SK-N-SH treated with all-trans-retinoic acid at 6 μM for 48 hours (cell line): ENCODE results near the gene CLDND2.

Experiments used
- ARNTL ChIP-seq: fragments of 450-650 bp; formaldehyde crosslinking; IDR thresholded peaks from 2 replicates; pipeline ENCODE4 v1.5.0; 2020; ENCODE audit warnings: low read depth, mild to moderate bottlenecking, moderate library complexity, borderline replicate concordance
- CSDC2 ChIP-seq: fragments of 250-450 bp; sonication (Bioruptor Pico); IDR thresholded peaks from 2 replicates; pipeline ENCODE4 v1.5.0; 2020; ENCODE audit warnings: mild to moderate bottlenecking, moderate library complexity
- PPARA ChIP-seq: fragments of 250-450 bp; sonication (Bioruptor Pico); IDR thresholded peaks from 2 replicates; pipeline ENCODE4 v1.5.0; 2020; ENCODE audit warnings: mild to moderate bottlenecking, borderline replicate concordance
- RARB ChIP-seq: fragments of 250-450 bp; sonication (Bioruptor Pico); IDR thresholded peaks from 2 replicates; pipeline ENCODE4 v1.8.0; 2021; ENCODE audit warnings: mild to moderate bottlenecking, moderate library complexity
- SNAI2 ChIP-seq: fragments of 250-450 bp; sonication (Bioruptor Pico); IDR thresholded peaks from 2 replicates; pipeline ENCODE4 v1.5.0; 2020; ENCODE audit warnings: mild to moderate bottlenecking, moderate library complexity
- ZFP3 ChIP-seq: fragments of 250-450 bp; sonication (Bioruptor Pico); IDR thresholded peaks from 2 replicates; pipeline ENCODE4 v1.5.0; 2020; ENCODE audit warnings: mild to moderate bottlenecking, moderate library complexity
- ZNF565 ChIP-seq: fragments of 450-650 bp; formaldehyde crosslinking; conservative IDR thresholded peaks from 2 replicates; pipeline ENCODE4 v1.5.0; 2020; ENCODE audit warnings: low read depth, mild to moderate bottlenecking, moderate library complexity
- TF ChIP-seq, protein P1 (sequence below): fragments of 250-450 bp; sonication (Bioruptor Pico); IDR thresholded peaks from 2 replicates; pipeline ENCODE4 v1.8.0; 2020; ENCODE audit warnings: mild to moderate bottlenecking, moderate library complexity, borderline replicate concordance
- TF ChIP-seq, protein P2 (sequence below): fragments of 250-450 bp; sonication (Bioruptor Pico); IDR thresholded peaks from 2 replicates; pipeline ENCODE4 v1.5.1; 2021; ENCODE audit warnings: mild to moderate bottlenecking, moderate library complexity
- TF ChIP-seq, protein P3 (sequence below): fragments of 250-450 bp; sonication (Bioruptor Pico); IDR thresholded peaks from 2 replicates; pipeline ENCODE4 v1.8.0; 2021; ENCODE audit warnings: low read depth, mild to moderate bottlenecking, moderate library complexity, borderline replicate concordance
- TF ChIP-seq, protein P4 (sequence below): fragments of 250-450 bp; sonication (Bioruptor Pico); IDR thresholded peaks from 2 replicates; pipeline ENCODE4 v1.5.0; 2020; ENCODE audit warnings: mild to moderate bottlenecking, moderate library complexity
- TF ChIP-seq, protein P5 (sequence below): fragments of 250-450 bp; sonication (Bioruptor Pico); IDR thresholded peaks from 2 replicates; pipeline ENCODE4 v1.5.1; 2020; ENCODE audit warnings: low read depth, mild to moderate bottlenecking, moderate library complexity

DNA sequence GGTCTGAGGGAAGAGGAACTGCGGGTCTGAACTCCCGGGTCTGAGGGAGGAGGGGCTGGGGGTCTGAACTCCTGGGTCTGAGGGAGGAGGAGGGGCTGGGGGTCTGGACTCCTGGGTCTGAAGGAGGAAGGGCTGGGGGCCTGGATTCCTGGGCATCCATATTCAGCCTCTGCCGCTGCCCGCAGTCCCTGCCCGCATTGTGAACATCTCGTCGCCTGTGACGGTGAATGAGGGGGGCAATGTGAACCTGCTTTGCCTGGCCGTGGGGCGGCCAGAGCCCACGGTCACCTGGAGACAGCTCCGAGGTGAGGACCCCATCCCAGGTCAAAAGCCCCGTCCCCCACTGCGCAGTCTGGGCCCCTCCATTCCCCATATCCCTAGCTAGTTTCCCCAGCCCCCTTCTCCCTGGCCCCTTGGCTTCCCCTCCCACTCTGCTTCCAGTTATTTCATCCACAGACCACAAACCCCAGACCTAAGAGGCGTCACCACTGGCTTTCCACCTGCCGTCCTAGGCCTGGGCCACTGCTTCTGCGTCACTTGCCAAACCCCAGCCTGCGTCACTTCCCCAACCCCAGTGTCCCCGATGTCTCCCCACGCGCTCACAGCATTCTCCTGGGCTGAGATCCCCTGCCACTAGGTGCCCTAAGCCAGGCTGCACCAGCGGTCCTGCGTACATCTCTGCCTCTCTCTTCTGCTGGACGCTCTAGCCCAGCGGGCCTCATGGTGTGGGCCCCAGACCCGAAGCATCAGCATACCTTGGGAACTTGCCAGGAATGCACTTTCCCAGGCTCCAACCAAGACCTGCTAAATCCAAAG is 43.4 kb downstream of the CLDND2 start:
- TF ChIP-seq, protein P1, sequence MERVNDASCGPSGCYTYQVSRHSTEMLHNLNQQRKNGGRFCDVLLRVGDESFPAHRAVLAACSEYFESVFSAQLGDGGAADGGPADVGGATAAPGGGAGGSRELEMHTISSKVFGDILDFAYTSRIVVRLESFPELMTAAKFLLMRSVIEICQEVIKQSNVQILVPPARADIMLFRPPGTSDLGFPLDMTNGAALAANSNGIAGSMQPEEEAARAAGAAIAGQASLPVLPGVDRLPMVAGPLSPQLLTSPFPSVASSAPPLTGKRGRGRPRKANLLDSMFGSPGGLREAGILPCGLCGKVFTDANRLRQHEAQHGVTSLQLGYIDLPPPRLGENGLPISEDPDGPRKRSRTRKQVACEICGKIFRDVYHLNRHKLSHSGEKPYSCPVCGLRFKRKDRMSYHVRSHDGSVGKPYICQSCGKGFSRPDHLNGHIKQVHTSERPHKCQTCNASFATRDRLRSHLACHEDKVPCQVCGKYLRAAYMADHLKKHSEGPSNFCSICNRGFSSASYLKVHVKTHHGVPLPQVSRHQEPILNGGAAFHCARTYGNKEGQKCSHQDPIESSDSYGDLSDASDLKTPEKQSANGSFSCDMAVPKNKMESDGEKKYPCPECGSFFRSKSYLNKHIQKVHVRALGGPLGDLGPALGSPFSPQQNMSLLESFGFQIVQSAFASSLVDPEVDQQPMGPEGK (CRISPR knock-in tag), result no peak
- TF ChIP-seq, protein P2, sequence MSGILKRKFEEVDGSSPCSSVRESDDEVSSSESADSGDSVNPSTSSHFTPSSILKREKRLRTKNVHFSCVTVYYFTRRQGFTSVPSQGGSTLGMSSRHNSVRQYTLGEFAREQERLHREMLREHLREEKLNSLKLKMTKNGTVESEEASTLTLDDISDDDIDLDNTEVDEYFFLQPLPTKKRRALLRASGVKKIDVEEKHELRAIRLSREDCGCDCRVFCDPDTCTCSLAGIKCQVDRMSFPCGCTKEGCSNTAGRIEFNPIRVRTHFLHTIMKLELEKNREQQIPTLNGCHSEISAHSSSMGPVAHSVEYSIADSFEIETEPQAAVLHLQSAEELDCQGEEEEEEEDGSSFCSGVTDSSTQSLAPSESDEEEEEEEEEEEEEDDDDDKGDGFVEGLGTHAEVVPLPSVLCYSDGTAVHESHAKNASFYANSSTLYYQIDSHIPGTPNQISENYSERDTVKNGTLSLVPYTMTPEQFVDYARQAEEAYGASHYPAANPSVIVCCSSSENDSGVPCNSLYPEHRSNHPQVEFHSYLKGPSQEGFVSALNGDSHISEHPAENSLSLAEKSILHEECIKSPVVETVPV, result no peak
- TF ChIP-seq ARNTL (CRISPR knock-in tag) (no peak), RARB (CRISPR knock-in tag) (no peak), CSDC2 (CRISPR knock-in tag) (no peak), ZNF565 (no peak), SNAI2 (no peak), ZFP3 (no peak), PPARA (CRISPR knock-in tag) (no peak)
- TF ChIP-seq, protein P3, sequence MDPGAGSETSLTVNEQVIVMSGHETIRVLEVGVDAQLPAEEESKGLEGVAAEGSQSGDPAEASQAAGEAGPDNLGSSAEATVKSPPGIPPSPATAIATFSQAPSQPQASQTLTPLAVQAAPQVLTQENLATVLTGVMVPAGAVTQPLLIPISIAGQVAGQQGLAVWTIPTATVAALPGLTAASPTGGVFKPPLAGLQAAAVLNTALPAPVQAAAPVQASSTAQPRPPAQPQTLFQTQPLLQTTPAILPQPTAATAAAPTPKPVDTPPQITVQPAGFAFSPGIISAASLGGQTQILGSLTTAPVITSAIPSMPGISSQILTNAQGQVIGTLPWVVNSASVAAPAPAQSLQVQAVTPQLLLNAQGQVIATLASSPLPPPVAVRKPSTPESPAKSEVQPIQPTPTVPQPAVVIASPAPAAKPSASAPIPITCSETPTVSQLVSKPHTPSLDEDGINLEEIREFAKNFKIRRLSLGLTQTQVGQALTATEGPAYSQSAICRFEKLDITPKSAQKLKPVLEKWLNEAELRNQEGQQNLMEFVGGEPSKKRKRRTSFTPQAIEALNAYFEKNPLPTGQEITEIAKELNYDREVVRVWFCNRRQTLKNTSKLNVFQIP (CRISPR knock-in tag), result no peak
- TF ChIP-seq, protein P4, sequence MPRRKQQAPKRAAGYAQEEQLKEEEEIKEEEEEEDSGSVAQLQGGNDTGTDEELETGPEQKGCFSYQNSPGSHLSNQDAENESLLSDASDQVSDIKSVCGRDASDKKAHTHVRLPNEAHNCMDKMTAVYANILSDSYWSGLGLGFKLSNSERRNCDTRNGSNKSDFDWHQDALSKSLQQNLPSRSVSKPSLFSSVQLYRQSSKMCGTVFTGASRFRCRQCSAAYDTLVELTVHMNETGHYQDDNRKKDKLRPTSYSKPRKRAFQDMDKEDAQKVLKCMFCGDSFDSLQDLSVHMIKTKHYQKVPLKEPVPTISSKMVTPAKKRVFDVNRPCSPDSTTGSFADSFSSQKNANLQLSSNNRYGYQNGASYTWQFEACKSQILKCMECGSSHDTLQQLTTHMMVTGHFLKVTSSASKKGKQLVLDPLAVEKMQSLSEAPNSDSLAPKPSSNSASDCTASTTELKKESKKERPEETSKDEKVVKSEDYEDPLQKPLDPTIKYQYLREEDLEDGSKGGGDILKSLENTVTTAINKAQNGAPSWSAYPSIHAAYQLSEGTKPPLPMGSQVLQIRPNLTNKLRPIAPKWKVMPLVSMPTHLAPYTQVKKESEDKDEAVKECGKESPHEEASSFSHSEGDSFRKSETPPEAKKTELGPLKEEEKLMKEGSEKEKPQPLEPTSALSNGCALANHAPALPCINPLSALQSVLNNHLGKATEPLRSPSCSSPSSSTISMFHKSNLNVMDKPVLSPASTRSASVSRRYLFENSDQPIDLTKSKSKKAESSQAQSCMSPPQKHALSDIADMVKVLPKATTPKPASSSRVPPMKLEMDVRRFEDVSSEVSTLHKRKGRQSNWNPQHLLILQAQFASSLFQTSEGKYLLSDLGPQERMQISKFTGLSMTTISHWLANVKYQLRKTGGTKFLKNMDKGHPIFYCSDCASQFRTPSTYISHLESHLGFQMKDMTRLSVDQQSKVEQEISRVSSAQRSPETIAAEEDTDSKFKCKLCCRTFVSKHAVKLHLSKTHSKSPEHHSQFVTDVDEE (CRISPR knock-in tag), result no peak
- TF ChIP-seq, protein P5, sequence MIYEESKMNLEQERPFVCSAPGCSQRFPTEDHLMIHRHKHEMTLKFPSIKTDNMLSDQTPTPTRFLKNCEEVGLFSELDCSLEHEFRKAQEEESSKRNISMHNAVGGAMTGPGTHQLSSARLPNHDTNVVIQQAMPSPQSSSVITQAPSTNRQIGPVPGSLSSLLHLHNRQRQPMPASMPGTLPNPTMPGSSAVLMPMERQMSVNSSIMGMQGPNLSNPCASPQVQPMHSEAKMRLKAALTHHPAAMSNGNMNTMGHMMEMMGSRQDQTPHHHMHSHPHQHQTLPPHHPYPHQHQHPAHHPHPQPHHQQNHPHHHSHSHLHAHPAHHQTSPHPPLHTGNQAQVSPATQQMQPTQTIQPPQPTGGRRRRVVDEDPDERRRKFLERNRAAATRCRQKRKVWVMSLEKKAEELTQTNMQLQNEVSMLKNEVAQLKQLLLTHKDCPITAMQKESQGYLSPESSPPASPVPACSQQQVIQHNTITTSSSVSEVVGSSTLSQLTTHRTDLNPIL (CRISPR knock-in tag), result no peak
